HG03139 (cell line): ENCODE measurements around the gene CUX1.
"Not testable (repeated sequence)": the region's sequence is repeated elsewhere in the genome, so short reads cannot be mapped to it uniquely, and the experiment has no call there.

Experiments
- ATAC-seq: cut with Tn5 transposase; IDR thresholded peaks from one replicate; pipeline ENCODE4 v1.9.1; 2021; ENCODE audit not compliant: unreplicated experiment

The CUX1 gene

DNA sequence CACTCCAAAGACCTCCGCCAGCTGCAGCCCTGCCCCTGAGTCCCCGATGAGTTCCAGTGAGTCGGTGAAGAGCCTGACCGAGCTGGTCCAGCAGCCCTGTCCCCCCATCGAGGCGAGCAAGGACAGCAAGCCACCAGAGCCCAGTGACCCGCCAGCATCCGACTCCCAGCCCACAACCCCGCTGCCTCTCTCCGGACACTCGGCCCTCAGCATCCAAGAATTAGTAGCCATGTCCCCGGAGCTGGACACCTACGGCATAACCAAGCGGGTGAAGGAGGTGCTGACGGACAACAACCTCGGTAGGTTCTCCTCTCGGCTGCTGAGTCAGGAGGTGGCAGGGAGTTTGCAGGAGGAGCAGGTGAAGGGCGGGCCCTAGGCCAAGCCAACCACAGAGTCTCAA lies 409.9 kb downstream of the CUX1 start:
- ATAC-seq, result no peak

DNA sequence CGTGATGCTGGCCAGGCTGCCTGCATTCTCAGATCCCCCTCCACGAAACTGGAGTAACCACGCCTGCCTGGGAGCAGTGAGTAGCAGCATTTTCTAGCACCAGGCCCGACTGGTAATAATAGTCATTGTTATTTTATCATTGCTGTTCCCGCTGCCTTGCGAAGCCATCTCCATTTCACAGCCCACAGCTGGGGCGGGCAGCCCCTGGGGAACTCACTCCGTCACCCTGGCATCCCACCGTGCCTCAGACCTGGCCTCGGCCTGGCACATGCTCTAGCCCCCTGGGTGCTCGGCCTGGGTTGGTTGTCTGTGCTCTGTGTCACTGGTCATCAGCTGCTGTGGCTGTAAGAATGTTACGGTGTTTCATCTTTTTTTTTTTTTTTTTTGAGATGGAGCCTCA lies 411.5 kb downstream of the CUX1 start:
- ATAC-seq, result no peak

DNA sequence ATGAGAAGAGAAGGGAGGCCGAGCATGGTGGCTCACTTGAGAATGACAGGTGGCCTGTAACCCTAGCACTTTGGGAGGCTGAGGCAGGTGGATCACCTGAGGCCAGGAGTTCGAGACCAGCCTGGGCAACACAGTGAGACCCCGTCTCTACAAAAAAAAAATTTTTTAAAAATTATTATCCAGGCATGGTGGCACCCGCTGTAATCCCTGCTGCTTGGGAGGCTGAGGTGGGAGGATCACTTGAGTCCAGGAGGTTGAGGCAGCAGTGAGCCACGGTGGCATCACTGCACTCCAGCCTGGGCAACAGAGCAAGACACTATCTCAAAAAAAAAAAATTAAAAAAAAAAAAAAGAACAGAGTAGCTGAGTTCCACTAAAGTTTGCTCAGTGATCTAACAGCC lies 412.7 kb downstream of the CUX1 start:
- ATAC-seq, result not testable (repeated sequence)

DNA sequence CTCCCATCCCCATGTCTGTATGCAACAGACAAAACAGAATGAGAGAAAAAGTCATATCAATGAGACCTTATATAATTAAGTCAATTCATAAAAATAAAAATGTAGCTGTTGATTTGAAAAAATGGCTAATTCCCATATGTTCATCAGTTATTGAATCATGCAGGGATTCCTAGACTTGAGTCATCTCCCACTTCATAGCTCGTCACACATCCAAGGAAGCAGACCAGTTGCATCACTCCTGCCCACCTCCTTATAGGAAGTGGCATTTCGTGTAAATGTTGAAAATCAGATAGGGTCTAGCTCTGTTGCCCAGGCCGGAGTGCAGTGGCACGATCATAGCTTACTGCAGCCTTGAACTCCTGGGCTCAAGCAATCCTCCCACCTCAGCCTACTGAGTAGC lies 413.2 kb downstream of the CUX1 start:
- no peak for ATAC-seq

DNA sequence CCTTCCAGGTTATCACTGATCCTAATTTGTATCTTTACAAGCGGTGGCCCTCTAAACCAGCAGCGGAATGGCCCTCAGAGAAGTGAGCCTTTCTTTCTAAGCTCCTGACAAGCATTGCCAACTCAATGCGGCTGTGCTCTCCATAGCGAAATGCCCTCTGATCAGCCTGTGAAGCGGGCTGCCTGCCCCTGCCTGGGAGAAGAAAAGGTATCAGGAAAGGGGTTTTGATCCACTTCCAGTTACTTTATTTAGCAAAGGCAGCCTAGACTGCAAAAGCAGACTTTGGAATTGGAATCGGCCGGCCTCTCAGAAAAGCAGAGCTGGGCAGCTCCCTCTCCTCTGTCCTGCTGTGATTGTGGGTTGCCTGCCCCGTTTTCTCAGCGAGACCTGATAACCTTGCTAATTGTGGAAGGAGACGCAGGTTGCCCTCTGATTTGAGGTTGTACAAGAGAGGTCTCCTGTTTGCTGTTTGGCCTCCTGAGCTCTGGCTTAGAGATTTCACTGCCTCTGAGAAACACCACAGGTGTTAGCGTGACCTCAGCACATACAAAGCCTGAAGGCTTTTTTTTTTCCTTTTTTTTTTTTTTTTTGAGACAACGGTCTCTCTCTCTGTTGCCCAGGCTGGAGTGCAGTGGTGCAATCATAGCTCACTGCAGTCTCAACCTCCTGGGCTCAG lies 415.3 kb downstream of the CUX1 start:
- ATAC-seq, result no peak

DNA sequence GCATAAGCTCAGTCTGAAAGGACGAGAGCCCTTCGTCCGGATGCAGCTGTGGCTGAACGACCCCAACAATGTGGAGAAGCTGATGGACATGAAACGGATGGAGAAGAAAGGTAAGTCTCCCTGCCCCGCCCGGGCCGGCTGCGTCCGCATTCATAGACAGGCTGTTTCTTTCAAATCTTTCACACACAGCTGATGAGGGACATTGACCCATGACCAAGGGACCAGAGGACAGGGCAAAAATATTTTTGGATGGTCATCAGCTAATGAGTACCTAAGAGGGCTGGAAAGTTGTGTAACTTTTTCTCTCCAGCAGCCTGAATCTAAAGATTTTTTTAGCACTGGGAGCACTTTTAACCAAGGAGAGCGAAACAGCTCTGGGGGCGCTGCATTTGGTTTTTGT lies 416.7 kb downstream of the CUX1 start:
- no peak for ATAC-seq

DNA sequence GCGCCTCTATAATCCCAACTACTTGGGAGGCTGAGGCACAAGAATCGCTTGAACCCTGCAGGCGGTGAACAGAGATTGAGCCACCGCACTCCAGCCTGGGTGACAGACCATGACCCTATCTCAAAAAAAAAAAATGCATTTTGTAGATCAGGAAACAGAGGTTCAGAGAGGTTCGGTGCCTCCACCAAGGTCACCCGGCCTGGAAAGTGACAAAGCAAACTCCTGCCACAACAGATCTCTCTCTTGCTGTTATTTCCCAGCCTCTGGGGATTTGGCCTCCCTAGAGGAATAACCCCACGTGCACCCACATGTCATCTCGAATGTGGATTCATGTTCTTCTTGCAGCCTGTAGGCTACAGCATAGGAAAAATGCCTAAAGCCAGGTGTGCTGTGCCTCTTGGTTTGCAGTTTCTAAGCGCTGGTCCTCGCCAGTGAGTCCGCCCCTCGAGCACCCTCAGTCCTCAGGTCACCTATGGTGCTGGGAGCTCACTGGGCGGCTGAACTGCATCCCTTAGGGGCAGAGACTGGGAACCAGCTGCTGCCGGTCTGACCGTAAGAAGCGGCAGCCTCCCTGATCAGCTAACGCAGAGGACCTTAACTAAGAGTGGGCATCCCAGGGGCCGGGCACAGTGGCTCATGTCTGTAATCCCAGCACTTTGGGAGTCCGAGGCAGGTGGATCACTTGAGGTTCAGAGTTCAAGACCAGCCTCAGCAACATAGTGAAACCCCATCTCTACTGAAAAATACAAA lies 417.6 kb downstream of the CUX1 start:
- ATAC-seq, result no peak

DNA sequence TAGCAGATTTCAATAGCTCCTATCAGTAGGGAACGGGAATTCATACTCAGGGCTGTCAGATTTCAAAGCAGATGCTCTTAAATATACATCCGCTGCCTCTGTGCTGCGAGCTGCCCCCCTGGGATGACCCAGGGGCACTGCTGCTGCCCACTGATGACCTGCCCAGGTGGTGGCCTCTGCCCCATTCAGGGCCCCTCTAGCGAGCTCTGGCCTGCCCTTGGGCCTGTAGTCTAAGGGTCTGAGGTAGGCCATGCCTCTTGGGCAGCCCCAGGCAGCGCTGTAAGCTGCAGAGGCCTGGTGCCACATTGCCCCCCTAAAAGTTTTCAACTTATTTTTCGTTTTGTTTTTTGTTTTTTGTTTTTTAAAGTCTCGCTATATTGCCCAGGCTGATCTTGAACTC lies 418.7 kb downstream of the CUX1 start:
- ATAC-seq, result no peak

DNA sequence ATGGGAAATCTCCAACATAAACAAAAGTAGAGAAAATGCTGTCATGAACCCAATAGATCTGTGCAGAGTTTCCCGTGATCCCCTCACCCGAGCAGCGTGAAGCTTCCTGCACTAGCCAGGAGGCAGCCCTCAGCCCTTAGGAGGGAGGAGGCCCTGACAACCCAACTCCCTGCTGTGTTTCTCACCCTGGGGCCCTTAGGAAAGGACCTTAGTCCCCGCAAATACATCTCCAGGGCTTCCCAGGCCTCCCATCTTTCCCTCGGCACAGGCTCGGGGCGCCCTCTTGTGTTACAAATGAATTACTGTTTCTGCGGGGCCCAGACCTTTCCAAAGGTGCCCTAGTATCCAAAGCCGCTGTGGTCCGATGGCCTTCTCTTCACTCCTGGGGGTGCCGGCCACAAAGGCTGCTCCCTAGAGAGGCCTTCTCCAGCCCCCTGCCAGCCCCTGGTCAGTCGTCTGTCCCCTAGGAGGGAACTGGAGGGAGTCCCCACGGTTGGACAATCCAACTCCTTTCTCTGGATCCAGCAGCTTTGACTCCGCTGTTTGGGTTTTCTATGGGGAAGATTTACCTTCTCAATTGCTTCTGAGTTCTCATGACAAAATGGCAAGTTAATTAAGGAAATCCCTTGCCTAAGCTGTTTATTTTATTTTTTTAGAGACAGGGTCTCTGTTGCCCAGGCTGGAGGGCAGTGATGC lies 419.3 kb downstream of the CUX1 start:
- no peak for ATAC-seq

DNA sequence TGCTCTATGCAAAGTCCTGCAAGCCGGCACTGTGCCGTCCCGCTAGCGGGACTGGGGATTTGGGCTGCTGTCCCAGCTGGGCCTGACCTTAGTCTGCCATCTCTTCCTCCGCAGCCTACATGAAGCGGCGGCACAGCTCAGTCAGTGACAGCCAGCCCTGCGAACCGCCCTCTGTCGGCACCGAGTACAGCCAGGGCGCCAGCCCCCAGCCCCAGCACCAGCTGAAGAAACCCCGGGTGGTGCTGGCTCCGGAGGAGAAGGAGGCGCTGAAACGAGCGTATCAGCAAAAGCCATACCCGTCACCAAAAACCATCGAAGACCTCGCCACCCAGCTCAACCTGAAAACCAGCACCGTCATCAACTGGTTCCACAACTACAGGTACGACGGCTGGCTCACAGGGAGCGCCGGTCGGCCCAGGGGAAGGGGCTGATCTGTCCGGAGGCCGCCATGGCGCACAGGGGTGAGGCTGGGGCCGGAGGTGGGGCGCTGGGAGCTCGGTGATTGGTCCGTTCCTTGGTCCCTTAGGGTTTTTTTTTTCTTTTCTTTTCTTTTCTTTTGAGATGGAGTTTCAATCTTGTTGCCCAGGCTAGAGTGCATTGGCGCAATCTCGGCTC lies 421.9 kb downstream of the CUX1 start:
- ATAC-seq, result no peak

DNA sequence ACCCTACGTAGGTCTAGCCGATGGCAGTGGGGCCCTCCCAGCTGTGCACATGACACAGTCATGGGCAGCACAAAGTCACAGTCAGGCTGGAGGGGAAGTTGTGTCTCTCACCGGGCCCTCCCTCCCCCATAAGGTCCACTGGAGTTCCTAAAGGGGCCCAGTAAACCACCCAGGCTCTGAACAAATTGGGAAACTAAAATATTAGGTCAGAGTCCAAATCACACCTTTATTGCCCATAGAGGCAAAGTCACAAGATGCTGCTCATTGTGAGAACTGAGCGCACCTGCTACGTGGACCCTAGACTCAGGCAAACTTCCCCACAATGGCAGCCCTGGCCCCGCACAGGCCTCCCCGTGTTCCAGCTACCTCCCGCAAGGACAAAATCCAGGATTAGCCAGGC lies 424.0 kb downstream of the CUX1 start:
- ATAC-seq, result no peak

DNA sequence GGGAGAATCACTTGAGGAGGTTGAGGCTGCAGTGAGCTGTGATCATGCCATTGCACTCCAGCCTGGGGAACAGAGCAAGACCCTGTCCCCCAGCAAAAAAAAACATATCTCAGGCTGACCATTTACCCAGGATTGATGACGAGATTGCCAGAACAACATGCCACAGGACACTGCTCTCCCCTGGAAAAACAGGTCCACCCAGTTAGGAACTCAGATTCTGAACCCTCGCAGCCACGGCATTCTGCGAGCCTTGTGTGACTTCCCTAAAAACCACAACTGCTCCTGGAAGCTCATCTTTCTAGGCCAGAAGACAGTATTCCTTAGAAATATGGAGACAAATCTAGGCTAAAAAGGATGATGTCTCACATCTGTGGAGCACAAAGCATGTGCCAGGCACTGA lies 427.2 kb downstream of the CUX1 start:
- ATAC-seq, result no peak

DNA sequence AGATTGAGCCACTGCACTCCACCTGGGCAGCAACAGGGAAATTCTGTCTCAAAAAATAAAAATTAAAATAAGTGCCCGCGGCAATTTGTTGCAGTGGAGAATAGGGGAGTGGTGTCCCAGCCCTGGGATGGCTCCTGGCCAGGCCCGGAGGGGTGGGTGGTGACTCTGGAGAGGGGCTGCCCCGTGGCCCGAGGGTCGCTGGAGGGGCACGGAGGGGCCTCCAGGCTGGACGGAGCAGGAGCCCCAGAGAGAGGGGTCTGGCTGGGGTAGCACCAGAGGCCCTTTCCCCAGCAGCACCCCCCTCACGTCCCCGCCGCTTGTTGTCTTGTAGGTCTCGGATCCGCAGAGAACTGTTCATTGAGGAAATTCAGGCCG lies 430.6 kb downstream of the CUX1 start:
- ATAC-seq, result no peak

DNA sequence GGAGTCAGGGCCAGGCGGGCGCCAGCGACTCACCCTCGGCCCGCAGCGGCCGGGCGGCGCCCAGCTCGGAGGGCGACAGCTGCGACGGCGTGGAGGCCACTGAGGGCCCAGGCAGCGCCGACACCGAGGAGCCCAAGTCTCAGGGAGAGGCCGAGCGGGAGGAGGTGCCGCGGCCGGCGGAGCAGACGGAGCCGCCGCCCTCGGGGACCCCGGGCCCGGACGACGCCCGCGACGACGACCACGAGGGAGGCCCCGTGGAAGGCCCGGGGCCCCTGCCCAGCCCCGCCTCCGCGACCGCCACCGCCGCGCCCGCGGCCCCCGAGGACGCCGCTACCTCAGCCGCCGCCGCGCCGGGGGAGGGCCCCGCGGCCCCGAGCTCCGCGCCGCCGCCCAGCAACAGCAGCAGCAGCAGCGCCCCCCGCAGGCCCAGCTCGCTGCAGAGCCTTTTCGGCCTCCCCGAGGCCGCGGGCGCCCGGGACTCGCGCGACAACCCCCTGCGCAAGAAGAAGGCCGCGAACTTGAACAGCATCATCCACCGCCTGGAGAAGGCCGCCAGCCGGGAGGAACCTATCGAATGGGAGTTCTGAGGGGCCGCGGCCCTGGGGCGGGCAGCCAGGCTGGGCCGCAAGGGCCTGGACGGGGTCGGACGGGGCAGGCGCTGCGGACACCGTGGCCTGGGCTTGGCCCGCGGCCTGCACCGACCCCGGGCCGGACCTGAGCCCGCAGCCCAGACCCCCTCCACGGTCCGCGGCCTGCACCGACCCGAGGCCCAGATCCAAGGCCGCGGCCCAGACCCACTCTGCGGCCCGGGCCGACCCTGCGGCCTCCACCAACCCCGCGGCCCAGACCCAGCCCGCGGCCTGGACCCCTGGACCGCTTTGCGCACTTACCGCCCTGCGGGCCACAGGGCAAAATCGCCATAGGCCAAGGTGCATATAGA lies 431.3 kb downstream of the CUX1 start:
- no peak for ATAC-seq

DNA sequence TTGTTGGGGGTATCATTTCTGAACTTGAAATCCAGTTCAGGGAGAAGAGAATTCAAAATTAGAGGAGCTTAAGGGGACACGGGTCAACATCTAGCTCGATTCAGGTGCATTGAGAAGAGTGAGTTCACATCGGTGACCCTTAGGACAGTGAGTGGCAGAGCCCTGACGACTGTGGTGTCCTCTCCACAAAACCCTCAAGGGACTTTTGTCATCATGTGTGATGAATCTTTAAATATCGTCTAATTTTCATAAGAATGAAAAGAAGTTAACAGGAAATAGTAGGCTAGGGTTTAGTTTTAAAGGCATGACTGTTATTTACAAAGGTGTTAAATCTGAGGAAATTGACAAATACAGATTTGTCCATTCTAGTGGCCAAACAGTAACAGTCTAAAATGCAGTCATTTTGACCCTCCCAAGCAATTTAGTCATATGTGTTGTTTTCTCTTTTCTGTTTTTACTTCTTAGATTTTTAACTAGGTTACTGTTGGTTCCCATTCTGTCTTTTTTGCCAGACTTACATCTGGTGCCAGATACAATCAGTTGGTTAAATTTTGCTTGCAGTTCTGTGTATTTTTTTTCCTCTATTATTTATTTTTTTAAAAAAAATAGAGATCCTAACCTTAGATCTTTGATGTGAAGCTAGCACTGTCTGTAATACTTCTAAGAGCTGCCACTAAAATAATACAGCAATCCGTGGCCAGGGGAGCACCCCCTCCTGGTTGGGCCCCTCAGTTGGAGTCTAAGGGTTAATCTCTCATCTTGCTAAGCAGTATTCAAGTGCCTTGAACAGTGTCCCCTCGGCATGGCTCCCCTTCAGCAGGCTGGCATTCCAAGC lies 434.3 kb downstream of the CUX1 start:
- no peak for ATAC-seq

DNA sequence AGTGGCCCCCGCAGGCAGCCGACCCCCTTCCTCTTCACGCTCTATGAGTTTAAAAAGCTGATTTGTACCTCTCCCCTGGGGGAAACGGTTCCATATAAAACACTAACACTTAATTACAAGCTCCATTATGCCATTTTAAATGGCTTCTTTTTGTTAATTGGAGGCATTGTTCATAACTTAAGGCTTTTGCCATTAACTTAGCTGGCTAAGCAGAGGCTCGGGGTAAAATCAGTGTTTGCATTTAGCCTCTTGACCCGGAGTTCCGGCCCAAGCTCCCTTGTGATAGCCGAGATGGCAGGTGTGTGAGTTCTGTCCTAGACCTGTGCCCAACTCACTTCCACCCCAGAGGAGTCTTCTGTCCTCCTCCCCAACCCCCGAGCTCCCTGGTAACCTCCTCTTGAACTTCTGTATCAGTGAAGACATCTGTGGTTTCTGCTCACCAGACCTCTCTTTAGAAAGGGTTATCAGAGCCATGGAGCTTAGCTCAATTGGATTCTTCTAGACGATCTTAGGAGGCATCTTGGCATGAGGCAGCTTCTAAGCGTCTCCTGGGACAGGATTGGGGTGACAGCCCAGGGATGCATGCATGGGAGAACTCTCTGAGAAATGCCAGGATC lies 435.0 kb downstream of the CUX1 start:
- ATAC-seq, result no peak

DNA sequence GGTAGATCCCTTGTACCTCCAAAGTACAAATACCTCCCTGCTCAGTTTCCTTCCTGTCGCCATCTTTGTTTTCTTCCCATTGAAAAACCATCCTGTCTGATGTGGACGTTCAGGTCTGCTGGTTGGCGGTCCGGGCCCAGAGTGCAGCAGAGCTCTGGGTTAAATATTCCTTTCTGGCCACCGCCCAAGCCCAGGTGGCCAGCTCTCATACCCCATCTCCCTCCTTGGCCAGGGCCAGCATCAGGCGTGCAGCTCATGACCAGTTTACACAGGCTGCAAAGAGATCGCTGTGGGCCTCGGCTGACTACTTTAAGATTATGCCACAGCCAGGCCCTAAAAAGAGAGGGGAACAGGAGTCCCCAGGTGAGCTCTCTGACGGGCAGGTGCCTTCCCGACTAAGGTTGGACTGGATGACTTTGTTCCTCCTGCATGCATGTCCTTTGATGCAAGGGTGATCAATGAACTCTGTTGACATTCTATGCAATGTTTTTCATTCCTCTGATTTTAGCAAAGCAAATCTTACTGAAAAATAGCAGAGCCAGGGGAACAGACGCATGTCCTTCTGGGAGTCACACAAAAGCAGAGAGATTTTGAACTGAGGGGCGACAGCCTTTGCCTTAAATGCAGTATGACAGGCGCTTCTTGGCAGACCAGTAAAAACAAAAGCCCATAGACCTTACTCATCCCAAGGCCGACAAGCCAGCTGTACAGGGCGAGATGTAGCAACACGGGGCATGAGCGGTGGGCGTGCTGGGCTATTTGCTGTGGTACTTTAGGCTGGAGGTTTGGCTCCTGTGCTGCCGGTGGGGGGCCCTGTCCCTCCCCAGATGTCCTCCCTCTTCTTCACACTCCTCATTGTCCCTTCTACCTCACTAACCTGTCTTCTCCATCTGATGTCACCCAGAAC lies 435.9 kb downstream of the CUX1 start:
- ATAC-seq, result no peak

DNA sequence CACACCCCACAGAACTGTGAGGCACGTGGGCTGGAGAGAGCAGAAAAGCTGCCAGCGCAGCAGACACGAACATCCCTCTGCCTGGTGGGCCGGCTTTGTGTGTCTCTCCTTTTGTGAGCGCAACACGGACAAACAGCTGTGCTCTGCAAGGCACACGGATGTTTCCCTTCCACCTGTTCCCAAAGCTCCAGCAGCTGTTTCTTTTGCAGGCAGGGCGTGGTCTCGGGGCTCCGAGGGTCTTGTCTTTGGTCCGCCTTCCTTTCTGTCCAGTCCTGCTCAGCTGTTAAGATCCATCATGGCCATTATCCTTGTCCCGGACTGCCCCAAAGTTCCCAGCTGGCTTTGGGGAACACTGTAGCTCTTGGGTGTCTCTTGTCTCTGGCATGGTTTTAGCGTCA lies 436.5 kb downstream of the CUX1 start:
- ATAC-seq, result no peak
